ENCODE measurements around the gene PSMB10.

DNA sequence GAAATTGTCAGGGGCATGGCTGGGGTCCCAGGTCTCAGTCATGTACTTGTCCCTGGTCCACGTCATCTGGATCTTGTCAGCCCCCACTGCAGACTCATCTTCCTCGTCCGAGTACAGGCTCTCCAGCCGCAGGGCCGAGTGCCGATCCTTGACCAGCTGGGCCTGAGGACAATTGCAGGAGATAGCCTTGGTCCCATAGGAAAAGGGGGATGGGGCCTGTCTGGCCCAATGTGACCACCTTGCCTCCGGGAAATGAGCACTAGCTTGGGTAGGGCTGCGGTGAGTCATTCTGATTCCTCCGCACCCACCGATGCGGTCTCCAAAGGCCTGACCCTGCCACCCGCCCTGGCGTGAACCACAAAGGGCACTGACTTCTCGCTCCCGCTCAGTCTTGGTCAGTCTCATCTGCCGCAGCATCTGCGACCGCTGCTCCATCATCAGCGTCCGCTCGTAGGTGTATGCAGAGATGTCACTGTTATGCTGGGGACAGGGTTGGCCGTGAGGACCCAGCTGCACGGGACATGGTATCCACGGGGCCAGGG lies 8.8 kb upstream of the PSMB10 start:
- TF ChIP-seq, protein P1, sequence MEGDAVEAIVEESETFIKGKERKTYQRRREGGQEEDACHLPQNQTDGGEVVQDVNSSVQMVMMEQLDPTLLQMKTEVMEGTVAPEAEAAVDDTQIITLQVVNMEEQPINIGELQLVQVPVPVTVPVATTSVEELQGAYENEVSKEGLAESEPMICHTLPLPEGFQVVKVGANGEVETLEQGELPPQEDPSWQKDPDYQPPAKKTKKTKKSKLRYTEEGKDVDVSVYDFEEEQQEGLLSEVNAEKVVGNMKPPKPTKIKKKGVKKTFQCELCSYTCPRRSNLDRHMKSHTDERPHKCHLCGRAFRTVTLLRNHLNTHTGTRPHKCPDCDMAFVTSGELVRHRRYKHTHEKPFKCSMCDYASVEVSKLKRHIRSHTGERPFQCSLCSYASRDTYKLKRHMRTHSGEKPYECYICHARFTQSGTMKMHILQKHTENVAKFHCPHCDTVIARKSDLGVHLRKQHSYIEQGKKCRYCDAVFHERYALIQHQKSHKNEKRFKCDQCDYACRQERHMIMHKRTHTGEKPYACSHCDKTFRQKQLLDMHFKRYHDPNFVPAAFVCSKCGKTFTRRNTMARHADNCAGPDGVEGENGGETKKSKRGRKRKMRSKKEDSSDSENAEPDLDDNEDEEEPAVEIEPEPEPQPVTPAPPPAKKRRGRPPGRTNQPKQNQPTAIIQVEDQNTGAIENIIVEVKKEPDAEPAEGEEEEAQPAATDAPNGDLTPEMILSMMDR (IDR thresholded peaks at IDR 0.05; ENCODE audit: insufficient read depth, low read length, poor library complexity, severe bottlenecking): no peak
- no peak for TF ChIP-seq EZH2phosphoT487 (conservative IDR thresholded peaks at IDR 0.05; ENCODE audit: low read length)

Data from SU-DHL-6 (cell line).